EL (cell line): Measurements from ENCODE around the gene OR1L8.
"Not testable (repeated sequence)": the region's sequence is repeated elsewhere in the genome, so short reads cannot be mapped to it uniquely, and the experiment has no call there.

Experiments used
- DNase-seq: peaks from one replicate; pipeline ENCODE4 v3.0.0-alpha.2; 2016

The OR1L8 gene

GRCh38 chr9:122583284-122583683 is at the start of gene OR1L8:
Gene OR1L8, minus strand, starts transcription at chr9:122583384. Its CDS starts 14,907 bp downstream, at chr9:122568477.
- DNase-seq, result not testable (repeated sequence)

GRCh38 chr9:122619996-122620395 is 36.8 kb upstream of the OR1L8 start:
- DNase-seq, result no peak

DNA sequence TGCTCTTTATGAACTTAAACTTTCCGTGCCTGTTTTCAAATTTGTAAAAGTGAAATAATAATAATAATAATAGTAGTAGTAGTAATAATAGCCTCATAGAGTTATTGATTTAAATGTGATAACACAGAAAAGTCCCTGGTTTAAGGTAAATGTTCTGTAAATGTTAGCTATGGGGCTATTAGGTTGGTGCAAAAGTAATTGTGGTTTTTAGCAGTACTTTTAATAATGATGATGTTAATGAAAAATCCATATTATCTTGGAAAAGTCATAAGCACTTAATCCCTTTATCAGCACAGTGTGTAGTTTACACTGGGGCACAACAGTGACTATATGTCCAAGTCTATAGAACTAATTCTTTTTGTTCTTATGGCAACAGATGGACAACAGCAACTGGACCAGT is 31.2 kb upstream of the OR1L8 start, which contains the start of gene OR1Q1:
OR1Q1 (plus strand) TSS at position 377 of the 400 bp plus-strand sequence; CDS start at position 377, 0 bp downstream.
- DNase-seq, result no peak

- DNase-seq, result no peak
These were observed 26.6 kb upstream of the OR1L8 start for GRCh38 chr9:122609804-122610203.

GRCh38 chr9:122606587-122606986 is 23.4 kb upstream of the OR1L8 start:
- no peak for DNase-seq

GRCh38 chr9:122605691-122606090 is 22.5 kb upstream of the OR1L8 start:
- no peak for DNase-seq

- peak; percentile 73 for DNase-seq
These were observed 2.8 kb downstream of the OR1L8 start for GRCh38 chr9:122580360-122580759.

- no peak for DNase-seq
These were observed 3.3 kb downstream of the OR1L8 start for GRCh38 chr9:122579874-122580273.

DNA sequence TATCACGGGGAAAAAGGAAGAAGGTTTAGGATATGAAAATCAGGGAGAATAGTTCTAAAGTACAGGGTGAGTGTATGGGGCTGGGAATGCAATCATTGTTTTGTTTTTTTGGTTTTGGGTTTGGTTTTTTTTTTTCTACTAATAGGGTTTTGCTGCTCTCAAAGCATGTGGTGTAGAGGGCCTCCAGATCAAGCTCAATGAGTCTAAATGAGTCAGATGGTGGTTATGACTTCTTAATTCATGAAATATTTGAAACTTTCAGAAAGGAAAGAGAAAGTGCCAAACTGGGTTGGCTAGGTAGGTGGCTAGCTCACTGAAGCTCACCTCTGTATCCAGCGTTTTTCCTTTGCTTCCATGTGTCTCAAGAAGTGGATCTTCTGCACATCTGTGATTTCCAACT is 10.7 kb downstream of the OR1L8 start:
- peak; percentile 25 for DNase-seq

DNA sequence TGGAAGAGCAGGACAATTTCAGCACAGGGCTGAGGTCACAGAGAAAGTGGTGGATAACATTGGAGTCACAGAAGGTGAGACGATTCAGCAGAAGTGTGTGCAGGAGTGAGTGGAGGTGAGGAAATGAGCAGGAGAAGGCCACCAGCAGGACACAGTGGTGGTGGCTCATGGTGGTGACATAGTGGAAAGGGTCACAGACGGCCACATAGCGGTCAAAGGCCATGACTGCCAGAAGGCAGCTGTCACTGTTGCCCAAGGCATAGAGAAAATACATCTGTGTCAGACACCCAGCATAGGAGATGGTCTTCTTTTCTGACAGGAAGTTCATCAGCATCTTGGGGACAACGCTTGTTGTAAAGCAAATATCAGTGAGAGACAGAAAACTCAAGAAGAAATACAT is 15.3 kb downstream of the OR1L8 start:
- no peak for DNase-seq

DNA sequence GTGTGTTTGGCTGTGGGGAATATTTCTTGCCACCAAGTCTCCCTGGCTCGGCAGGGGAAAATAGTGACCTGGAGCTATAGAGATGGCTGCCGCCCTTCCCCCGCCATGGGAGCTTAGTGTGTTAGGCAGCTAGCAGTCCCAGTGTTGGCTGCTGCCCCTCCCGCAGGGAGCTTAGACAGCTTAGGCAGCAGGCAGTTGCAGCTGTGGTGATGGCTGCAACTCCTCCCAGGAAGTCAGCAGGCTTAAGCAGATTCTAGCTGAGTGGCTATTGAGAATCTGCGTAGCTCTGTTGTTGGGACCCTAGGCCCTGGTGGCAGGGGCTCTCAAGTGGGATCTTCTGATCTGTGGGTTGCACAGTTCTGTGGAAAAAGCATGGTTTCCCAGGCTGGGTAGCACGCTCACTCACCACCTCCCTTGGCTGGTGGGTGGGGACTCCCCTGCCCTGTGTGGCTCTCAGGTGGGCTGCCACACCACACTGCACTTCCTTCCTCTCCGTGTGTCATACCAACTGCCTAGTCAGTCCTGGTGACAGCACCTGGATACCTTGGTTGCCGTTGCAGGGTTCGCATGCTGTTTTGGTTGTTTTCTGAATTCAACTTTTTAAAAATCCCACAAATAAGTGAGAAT is 20.9 kb downstream of the OR1L8 start:
- DNase-seq, result no peak

GRCh38 chr9:122561446-122561845 is 21.7 kb downstream of the OR1L8 start:
- DNase-seq, result no peak

GRCh38 chr9:122552812-122553211 is 30.4 kb downstream of the OR1L8 start, which contains the start of gene OR1N2:
Gene OR1N2, plus strand, starts transcription at chr9:122553112. Its CDS starts 100 bp downstream, at chr9:122553212.
- no peak for DNase-seq

DNA sequence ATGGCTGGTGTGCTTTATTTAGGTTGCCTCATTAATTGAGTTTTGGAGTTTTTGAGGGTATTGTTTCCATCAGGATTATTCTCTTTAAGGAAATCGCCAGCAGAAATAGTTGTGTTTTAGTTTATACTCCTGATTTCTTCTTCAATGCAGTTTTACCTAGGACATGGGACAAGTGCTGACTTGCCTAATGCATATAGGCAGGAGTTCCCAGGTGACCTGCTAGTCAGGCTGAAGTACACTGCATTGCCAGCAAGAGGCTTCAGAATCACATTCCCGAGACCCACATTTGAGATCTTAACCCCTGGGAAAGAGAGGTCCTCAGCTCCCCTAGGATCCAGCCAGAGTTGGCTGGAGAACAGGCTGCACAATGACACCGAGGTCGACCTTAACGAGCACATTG is 31.8 kb downstream of the OR1L8 start:
- no peak for DNase-seq

- no peak for DNase-seq
These were observed 37.0 kb downstream of the OR1L8 start for GRCh38 chr9:122546196-122546595.

DNA sequence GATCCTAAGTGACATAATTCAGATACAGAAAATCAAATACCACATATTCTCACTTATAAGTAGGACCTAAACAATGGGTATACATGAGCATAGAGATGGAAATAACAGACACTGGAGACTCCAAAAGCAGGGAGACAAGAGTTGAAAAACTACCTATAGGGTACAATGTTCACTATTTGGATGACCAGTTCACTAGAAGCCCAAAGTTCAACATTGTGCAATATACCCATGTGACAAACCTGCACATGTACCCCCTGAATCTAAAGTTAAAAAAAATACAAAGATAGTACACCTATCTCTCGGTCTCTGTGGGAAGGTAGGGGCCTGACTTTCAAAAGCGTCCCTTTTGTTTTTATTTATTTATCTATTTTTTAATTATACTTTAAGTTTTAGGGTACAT is 44.4 kb downstream of the OR1L8 start:
- DNase-seq, result no peak

DNA sequence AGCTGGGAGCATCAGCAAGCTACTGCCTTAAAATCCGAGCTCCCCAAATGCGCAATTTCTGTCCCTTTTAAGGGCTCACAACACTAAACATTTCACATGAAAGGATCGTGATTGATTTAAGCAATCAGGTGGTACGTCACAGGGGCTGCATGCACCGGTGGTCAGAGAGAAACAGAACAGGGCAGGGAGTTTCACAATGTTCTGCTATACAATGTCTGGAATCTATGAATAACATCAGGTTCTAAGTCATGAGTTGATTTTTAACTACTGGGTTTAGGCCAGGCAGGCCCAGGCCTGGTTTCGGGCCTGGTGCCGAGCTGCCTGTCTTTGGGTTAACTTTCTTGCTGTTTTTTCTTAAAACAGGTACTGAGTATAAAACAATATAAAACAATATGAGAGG is 46.1 kb downstream of the OR1L8 start:
- not testable (repeated sequence) for DNase-seq

DNA sequence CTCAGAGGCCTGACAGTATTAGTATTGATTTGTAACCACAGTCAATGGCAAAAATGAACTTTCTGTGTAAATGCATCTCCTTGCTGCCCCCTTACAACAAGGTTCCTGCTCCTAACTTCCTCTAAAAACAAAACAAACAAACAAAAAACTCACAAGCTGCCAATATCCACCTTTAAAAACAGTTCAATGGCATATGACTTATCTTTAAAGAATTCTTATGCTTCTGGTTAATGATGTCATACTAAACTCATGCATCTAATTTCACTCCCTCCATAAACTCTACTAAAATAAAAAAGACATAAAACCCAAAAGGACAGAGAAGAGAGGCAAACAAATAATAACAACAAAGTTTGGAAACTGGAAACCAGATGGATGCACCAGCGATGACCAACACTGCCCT is 47.0 kb downstream of the OR1L8 start:
- DNase-seq, result peak; percentile 7

DNA sequence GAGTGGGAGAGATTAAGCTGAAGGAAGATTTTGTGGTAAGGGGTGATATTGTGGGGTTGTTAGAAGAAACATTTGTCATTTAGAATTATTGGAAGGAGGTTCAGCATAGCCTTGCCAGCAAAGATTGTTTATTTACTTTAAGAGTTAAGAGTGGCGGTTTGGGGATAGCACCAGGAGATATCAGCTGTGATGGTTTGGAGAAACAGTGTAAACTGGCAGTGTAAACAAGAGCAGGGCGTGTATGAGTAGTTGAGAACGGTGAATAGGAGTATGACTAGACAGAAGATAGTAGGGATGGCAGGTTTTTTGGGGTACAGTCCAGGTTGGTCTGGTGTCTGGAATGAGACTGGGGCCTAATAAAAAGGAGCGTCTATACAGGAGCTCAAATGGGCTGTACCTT is 52.0 kb downstream of the OR1L8 start:
- not testable (repeated sequence) for DNase-seq

DNA sequence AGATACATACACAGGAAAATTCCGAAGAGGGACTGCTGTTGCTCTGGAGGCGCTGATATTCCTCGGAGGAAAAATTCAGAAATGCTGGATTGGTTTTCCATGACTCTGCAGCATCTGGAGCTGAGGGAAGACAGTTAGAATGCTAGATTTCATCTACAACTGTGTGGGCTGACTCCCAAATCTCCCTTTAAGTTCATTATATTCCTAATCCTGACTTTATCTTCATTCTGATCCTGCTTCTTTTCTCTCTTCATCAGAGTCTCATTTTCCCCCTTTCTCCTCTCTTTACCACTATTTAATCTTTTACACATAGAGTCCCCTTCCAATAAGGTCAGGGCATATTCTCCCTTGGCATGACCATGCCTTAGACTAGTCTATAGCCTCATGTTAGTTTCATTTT is 56.0 kb downstream of the OR1L8 start, which contains the start of gene OR1N1:
OR1N1 (minus strand) TSS at position 101 of the 400 bp plus-strand sequence; CDS start at position 101, 0 bp downstream.
- no peak for DNase-seq

DNA sequence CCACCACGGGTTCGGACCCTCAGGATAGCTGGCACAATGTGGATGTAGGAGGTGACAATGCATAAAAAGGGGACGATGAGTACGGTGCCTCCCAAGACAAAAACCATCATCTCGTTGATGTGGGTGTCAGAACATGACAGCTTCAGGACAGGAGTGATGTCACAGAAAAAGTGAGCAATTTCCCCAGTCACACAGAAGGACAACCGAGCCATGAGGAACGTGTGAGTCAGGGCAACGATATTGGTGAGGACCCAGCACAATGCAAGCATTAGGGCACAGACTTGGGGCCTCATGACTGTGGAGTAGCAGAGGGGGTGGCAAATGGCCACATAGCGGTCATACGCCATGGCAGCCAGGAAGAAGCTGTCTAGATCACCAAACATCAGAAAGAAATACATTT is 56.6 kb downstream of the OR1L8 start:
- no peak for DNase-seq

DNA sequence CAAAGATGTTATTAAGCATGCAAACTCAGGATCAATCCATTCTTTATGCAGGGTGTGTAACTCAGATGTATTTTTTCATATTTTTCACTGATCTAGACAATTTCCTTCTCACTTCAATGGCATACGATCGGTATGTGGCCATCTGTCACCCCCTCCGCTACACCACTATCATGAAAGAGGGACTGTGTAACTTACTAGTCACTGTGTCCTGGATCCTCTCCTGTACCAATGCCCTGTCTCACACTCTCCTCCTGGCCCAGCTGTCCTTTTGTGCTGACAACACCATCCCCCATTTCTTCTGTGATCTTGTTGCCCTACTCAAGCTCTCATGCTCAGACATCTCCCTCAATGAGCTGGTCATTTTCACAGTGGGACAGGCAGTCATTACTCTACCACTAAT is 63.8 kb downstream of the OR1L8 start:
- DNase-seq, result no peak

DNA sequence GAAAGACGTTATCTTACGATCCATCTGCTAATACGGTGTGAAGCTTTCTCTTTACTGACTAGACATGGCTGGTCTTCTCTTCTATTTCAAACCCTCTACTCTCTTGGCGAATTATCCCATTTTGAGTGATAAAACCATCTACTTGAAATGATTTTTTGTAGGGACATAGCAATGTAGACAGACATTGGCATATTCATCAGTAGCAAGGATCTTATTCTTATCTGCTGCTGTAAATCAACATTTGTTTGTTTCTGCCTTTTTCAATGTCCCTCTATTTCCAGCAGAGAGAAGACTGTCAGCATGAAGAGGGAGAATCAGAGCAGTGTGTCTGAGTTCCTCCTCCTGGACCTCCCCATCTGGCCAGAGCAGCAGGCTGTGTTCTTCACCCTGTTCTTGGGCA is 64.3 kb downstream of the OR1L8 start, which contains the start of gene OR1J4:
OR1J4 (plus strand) TSS at position 301 of the 400 bp plus-strand sequence; CDS start at position 301, 0 bp downstream.
- no peak for DNase-seq

- no peak for DNase-seq
These were observed 65.0 kb downstream of the OR1L8 start for GRCh38 chr9:122518226-122518625.
